HK-2 (cell line): ENCODE results near the gene SRRM2.

Experiments
- DNase-seq: peaks from one replicate; pipeline ENCODE4 v3.0.0-alpha.2; 2018; ENCODE audit not compliant: unreplicated experiment

SRRM2 gene

DNA sequence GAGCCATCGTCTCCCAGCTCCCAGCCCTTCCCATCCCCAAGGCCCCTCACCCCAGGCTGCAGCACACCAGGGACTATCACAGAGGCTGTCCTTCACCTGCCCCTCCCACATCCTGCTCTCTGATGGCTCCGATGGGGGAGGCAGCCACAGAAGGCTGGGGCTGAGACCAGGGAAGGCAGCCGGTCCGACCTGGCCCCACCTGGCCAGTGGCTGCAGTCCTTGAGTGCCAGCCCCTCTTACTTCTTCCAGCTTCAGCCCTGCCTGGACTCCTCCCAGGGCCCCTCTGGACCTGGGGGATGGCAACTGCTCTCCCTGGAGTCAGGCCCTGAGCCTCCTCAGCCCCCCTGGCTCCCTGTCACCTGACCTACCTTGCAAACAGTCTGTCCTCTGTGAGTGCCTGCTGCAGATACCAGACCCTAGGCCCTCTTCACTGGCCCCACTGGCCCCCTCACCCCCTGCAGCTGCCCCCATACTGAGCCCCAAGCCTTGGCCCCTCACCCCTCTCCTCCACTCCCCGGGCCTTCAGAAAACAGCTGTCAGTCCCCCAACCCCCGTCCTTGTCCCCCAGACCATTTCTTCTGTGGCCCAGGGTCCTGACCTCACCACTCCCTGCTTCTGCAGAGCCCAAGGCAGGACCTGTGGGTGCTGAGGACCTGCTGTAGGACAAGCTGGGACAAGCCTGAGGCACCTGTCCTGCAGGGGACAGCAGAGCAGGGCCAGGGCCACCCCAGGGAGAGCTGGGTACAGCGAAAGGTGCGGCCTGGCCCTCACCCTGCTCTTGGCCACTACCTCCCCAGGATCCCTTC lies 12.6 kb upstream of the SRRM2 start:
- no peak for DNase-seq

DNA sequence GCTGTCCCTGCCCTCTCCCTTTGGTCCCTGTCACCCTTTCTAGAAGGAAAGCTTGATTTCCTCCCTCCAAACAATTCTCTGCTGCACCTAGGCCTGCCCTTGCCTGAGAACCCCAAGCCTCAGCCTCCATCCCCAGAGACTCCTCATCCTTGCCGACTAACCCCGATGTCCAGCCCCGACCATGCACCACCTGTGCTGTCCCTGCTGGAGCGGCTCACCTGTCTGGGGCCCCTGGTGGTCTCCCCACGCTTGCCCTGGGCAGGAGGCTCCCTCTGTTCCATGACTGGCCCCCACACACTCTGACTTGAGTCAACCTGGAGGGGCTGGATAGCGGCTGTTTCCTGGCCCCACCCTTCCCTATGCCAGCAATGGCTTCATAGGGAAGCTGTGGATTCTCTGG lies 12.0 kb upstream of the SRRM2 start:
- no peak for DNase-seq

DNA sequence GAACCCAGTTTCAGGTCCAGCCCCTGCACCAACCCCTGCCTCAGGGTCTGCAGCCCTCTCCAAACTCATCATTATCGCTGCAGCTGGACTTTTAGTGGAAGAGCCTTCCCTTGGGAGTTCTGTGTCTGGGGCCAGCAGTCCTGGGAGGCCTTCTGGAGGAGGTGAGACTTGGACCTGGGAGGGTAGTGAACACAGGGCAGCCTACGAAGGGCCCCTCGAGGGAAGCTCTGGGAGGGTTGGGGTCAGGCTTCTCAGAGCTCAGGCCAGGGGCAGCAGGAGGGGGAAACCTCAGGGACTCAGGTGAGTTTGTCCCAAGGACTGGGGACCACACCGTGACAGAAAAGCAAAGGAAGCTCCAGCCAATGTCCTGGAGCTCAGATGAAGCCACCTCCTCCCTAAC lies 11.3 kb upstream of the SRRM2 start:
- DNase-seq: no peak

DNA sequence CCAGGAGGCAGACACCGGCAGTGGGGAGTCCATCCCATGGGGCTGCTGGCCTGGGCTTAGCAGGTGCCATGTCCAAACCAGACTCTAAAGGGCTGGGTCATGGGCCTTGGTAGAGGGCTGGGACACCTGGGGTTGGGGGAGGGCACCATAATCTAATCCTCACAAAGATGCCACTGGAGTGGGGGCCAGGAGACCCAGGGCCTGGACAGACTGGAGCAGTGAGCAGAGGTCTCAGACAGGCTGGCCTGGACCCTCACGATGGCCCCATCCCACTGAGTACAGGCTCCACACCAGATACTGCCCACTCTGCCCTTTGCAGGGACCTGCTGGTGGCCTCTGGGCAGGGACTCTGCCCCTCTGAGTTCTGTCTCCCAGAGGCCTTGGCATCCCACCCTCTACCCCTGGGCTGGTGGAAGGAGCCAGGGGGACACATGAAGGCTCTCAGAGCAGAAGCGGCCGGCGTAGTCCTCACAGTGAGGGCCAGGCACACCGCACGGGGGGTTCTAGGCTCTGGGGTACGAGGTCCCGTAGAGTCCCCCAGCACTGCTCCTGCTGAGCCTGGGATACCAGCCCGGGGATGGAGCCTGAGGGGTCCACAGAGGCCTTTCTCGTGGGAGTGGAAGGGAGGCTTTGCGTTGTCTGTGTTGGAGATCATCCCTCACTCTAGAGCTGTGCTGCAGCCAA lies 10.0 kb upstream of the SRRM2 start:
- DNase-seq: no peak

DNA sequence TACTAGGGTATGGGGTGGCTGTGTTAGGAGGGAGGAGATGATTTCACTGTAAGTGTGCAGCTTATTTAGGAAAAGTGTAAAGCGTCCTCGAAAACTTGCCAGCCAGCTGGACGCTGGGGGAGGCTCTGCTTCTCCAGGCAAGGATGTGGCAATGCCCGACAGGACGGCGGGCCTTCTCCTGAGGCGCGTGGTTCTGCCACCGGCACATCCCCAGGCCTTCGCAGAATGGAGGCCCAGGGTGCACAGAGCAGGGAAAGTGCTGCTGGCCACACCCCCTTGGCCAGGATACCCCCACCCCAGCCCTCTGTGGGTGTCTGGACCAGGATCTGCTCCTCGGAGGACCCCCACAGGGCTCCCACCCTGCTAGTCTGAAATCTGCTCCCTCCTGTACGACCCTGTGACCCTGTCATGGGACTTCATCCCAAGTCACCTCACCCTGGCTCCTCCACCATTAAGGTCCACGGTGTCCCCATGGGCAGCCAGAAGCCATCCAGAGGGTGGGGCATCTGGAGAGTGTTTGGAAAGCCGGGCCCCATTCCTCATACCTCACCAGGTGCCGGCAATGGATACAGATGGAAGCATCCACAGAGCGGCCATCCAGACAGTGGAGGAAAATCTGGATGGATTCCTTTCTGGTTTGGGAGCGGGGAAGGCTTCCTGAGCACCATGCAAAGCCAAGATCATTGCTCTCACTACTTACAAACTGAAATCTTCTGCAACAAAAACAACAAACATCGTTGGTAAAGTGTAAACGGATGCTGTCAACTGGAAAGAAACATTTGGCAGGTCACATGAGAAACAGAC lies 9.2 kb upstream of the SRRM2 start:
- DNase-seq: no peak

DNA sequence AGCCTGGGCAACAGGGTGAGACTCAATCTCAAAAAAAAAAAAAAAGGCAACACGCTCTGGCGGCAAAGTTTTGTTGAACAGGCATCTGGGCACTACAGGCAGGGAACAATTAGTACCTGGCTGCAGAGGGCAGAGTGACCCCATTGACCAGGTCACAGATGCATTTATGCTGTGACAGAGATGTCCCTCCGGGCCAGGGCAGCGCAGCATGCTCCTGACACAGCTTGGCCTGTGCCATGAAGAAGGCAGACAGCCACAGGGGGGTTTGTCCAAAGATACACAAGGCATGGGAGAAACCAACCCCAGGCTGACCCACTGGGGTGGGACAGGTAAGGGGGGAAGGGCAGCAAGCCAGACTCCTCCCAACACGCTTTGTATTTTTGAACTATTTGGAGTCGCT lies 7.7 kb upstream of the SRRM2 start:
- no peak for DNase-seq

DNA sequence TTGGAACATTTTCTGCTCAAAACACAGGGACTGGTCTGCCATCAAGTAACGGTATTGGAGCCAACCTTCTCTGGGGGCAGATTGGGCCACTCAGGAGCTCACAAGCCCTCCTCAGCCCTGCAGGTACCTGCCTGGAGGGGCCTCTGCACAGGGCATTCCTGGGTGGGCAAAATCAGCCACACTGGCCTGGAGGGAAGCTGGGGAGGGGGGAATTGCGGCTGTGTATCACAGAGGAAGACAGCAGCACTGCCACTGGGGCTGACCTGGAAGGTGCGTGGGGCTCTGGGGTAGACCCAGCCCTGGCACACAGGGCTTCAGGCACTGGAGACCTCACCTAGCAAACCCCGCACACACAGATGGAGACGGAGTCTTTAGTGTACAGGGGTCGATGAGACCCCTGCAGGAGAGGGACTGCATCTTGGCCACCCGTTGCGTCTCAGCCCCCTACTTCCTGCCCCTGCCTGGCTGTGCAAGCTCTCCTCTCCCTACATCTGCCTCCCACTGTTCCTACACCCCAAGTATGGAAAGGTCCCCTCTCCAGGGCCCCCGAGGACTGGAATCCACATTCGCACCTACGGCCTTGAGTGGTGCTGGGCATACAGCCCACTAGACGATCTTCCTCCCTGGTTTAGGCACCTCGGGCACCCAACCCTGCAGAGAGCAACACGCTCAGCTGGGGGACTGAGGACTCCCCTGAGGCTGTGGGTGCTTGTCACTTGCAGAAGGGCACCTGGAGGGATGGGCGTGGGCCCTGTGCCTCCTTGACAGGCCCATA lies 7.1 kb upstream of the SRRM2 start:
- no peak for DNase-seq

DNA sequence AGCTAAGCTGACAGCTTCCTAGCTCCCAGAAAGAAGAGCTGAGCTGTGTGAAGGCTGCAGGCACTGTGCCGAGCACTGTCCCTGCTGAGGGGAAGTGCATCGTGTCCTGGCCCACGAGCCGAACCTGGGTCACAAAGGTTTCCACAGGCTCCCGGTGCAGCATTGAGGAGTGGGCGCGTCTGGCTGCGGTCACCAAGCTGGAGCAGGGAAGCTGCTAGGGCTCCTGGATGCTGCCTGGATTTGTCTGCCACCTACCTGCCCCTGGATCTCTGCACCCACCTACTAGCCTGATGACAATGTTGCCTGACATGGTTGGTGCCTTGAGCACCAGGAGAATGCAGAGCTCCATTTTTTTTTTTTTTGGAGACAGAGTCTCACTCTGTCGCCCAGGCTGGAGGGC lies 6.5 kb upstream of the SRRM2 start:
- DNase-seq: no peak

DNA sequence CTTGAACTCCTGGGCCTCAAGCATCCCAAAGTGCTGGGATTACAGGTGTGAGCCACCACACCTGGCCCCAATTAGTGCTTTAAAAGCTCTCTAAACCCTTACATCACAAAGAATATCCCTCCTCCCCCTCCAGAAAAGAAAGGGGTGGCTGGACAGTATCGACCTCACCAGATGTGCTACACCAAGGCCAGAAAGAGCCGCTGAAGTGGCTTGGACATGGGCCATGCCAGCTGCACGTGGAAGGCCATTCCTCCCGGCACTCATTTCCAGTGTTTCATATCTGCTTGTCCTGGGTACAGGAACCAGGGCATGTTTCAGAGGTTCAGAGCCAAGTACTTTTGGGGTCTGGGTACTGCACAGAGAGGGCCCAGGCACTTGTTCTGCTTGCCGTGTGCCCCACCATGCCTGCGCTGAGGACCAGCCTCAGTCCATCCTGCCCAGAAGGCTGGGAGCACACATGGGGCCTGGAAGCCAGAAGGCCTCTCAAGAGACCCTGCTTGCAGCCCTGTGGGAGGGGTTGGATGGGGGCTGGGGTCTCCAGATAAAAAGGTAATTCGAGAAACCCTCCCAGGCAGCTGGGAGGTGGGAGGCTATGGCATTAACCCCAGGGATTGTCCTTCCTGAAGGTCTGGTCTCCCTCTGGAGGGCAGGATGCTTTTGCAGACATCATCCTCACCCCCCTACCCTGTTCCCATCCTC lies 3.5 kb upstream of the SRRM2 start:
- no peak for DNase-seq

DNA sequence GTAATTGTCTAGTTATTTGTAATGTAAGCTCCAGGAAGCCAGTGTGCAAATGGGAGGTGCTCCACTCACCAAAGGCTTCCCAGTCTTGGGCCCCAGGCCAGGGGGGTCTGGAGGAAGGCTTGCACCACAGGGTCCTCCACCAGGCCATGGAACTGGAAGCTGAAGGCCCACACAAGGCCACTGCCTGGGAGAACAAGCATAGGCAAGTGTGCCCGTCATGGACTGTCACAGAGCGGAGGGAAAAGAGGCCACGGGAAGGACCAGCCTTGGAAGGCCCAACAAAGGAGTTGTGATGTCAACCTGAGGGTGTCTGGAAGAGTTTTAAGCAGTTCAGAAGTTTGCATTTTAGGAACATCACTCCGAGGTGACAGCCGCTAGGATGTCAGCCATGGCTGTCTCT lies 3.0 kb upstream of the SRRM2 start:
- no peak for DNase-seq

DNA sequence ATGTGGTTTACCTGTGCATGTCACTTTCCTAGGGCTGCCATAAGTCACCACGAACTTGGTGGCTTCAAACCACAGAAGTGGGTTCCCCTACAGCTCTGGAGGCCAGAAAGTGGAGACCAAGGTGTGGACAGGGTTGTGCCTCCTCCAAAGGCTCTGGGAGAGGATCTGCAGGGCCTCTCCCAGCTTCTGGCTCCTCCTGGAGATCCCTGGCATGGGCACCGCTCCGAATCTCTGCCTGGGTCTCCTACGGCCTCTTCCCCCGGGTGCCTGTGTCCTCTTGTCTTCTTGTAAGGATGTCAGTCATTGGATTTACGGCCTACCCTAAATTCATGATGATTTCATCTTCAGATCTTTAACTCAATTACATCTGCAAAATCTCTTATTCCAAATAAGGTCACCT lies 2.5 kb upstream of the SRRM2 start:
- no peak for DNase-seq

DNA sequence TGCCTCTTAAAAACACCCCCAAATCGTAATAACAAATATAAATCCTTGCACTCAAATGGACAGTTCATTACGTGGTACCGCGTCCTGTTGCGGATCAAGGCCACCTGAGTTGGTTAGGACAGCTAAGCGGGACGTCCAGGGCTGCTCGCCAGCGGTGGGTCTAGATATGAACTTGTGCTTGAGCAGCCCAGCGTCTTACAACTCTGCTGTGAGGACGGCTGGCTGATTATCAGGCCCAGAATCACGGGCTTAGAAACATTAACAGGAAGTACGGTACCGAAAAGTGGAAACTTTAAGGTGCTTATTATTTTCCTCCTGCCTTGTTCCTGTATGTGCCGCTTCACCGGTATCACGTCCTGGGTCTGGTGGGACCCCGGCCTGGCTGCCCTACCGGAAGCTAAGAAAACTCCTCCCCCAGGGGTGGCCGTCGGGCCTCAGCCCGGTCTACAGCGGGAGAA lies 832 bp upstream of the SRRM2 start:
- peak; percentile 74 for DNase-seq

DNA sequence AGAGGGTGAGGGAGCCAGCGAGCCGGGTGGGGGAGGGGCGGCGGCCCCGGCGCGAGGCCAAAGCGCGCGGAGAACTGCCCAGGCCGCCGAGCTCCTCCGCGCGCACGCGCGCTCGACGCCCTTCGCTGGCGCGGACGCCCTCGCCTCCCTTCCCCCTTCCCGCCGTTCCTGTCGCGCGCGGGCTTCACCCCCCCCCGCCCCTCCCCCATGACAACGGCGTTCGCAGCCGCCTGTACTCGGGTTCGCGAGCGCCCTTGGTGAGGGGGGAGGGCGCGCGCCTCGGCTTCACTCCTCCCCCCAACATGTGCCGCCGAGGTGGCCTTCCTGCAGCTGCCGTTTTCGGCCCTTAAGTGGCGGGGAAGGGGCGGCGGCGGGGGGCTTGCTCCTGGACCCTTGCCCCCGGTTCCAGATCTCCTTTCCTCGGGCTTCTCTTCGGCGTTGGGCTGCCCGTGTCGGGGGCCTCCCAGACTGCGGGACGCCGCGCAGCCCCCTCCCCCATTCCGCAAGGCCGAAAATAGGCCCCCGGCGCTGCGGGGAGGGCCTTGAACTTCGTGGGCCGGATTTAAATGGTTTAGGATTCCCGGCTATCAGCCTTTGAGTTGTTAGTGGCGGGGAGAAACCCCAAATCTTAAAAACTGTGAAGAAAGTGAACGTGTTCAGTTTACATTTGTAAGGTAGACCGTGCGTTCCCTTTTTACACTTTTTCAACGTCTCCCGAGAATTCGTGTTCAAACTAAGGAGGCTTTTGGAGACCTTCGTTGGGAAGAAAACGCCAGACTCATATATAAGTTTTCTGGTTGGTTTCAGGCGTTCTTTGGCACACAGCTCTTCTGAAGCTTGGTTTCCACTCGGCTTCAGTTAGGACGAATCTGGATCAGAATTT lies 653 bp downstream of the SRRM2 start:
- DNase-seq: peak; percentile 71

DNA sequence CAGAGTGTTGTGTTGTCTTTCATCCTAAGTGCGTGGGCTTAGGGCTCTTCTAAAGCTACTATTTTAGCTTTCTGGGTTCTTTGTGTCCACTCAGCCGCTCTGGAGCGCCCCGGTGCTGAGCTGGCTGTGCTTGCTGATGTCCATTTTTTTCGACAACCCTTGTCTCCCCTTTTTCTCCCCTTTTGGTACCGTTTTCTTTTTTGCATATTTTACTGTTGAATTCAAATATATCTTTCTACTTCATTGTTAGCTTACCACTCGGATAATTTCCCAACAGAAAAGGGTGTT lies 1.2 kb downstream of the SRRM2 start:
- DNase-seq: no peak

DNA sequence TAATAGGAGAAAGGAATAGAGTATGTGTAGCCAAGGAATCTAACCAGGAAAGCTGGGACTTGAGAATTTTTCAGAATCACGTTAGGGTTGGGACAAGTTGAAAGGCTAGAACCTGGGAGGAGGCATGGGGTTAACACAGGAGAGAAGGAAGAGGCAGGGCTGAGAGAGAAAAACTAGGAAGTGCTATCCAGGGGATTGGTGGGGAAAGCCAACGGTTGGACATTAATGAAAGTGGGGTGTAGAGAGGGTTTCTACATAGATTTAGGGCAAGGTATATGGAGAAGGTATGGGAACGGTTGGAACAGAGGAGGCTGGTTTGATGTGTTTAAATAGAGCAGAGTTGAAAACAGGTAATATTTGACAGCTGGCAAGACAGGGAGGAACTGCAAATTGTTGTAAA lies 2.7 kb downstream of the SRRM2 start:
- no peak for DNase-seq

DNA sequence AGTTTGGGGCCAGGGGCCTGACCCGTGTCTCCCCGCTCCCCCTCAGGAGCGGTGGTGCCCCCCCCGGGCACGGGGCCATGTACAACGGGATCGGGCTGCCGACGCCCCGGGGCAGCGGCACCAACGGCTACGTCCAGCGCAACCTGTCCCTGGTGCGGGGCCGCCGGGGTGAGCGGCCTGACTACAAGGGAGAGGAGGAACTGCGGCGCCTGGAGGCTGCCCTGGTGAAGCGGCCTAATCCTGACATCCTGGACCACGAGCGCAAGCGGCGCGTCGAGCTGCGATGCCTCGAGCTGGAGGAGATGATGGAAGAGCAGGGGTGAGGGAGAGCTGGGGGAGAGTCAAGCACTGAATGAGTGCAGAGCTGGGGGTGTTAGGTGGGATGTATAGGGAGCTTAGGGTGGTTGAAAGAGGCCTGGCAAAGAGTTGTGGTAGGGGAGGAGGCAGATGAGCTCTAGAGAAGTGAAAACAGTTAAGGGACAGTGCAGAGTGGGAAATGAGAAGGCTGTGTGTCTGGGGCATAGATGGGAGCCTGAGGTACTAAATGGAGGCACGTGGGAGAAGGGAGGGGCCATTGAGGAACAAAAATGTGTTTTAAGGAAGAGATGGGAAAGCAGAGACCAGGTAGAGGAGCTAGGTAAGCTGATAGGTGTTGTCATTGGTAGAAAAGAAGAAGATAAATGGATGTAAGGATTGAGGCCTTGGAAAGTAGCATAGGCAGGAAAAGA lies 4.0 kb downstream of the SRRM2 start:
- no peak for DNase-seq

DNA sequence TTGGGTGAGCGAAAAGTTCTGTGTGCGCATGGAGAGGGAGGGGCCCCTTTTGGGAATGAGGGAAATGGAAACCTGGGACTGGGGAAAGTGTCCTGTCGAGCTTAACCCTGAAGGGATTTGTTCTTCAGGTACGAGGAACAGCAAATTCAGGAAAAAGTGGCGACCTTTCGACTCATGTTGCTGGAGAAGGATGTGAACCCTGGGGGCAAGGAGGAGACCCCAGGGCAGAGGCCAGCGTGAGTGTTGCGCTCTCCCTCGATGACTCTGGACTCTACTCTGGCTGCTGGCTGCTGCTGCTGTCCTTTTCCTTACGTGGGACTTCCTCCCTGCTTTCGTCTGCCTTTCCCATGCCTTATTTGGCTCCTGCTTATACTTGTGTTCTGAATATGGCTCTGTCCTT lies 4.9 kb downstream of the SRRM2 start:
- DNase-seq: no peak

DNA sequence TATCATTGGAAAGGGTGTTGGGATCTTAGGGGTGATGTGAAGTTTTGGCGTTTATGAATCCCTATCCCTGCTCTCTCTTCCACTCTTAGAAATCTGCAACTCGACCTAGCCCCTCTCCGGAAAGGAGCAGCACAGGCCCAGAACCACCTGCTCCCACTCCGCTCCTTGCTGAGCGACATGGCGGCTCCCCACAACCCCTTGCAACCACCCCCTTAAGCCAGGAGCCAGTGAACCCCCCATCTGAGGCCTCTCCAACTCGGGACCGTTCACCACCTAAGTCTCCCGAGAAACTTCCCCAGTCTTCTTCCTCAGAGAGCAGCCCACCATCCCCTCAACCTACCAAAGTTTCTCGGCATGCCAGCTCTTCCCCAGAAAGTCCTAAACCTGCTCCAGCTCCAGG lies 9.0 kb downstream of the SRRM2 start:
- DNase-seq: no peak

DNA sequence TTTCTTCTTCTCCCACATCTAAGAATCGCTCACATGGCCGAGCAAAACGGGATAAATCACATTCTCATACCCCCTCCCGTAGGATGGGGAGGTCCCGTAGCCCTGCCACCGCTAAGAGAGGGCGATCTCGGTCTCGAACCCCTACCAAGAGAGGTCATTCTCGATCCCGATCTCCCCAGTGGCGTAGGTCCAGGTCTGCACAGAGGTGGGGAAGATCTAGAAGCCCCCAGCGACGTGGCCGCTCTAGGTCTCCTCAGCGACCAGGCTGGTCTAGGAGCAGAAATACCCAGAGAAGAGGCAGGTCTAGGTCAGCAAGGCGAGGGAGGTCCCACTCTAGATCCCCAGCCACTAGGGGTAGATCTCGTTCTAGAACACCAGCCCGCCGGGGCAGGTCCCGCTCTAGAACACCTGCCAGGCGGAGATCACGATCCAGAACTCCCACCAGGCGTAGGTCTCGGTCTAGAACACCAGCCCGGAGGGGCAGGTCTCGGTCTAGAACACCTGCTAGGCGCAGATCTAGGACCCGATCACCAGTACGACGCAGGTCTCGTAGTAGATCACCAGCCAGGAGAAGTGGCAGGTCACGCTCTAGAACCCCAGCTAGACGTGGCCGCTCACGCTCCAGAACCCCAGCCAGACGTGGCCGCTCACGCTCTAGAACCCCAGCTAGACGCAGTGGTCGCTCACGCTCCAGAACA lies 9.6 kb downstream of the SRRM2 start:
- no peak for DNase-seq
